ENCODE data around the gene GPR156. TPM values are rescaled to one million over a fixed set of nuclear protein-coding genes. Genes with fewer than 3 reads are reported as not detected.

Gene GPR156
- total and polyA plus RNA-seq, 9 of the 15 experiments (the other 6 are each of a cell fraction or from before 2014, with no cell fraction given) = 0.07 to 0.14 (median 0.12) TPM; not detected in 5

GRCh38 chr3:120174811-120175539 is 110.0 kb downstream of the GPR156 start:
- POLR2A ChIA-PET = no interaction called here
- no peaks in the 10 kb centered on the region for H3K9me1 ChIP-seq (ENCODE audit: control insufficient read depth, insufficient read depth, low read length)
- in situ Hi-C loops (cut with MboI) = no loop called here

More at GRCh38 chr3:120174811-120175539, 110.0 kb downstream of the GPR156 start:
- WGBS (ENCODE audit: insufficient coverage, low coverage, missing lambda C conversion rate) = 0% methylated on average over 2 of the region's 3 CpGs
- Histone ChIP-seq H3K4me1 (replicated peaks in 1 of 2; ENCODE audit: control insufficient read depth in 2 of 2, insufficient read depth in 2 of 2, low read length in 2 of 2) (no peaks in the 10 kb centered on the region), H3K27ac (ENCODE audit: extremely low read depth, low read depth, low read length) (no peak overlapping the region), H2AFZ (ENCODE audit: low read depth, low read length) (no peak overlapping the region), H3K27me3 (ENCODE audit: control insufficient read depth in 2 of 2, insufficient read depth in 2 of 2, low read length in 2 of 2) (peaks cover 0 to 14% of the 10 kb centered on the region in 2 experiments; a peak in 3 of 5 replicates), H4K20me1 (replicated peaks; ENCODE audit: control insufficient read depth, insufficient read depth, low read length) (no peaks in the 10 kb centered on the region), H3K4me3 (no peak overlapping the region), H3K4me2 (ENCODE audit: insufficient read depth, low read length) (no peak overlapping the region), H3K9me3 (replicated peaks; ENCODE audit: control insufficient read depth, insufficient read depth, low read depth, low read length) (no peaks in the 10 kb centered on the region), H3K36me3 (ENCODE audit: control insufficient read depth, insufficient read depth, low read length) (no peaks in the 10 kb centered on the region), H3K79me2 (ENCODE audit: control insufficient read depth, insufficient read depth, low read length) (no peaks in the 10 kb centered on the region), H3K9ac (ENCODE audit: insufficient read depth in 1 of 2, low read depth in 2 of 2, low read length in 2 of 2) (no peak overlapping the region)
- DNase-seq (ENCODE audit: extremely low read depth in 1 of 4, low spot score in 3 of 4) = no peak
- ATAC-seq = no peak
- CTCF ChIA-PET (ENCODE audit: low intra/inter-chr PET ratio) = no interaction called here
- BruUV-seq (replicated peaks) = no TSS peak
- no peak for FAIRE-seq
- TF ChIP-seq FOXJ3 (CRISPR knock-in tag; IDR thresholded peaks at IDR 0.05) = no peak
- no peak for TF ChIP-seq GTF2A2 (tag; IDR thresholded peaks at IDR 0.05)
- TF ChIP-seq HDAC8 (tag; IDR thresholded peaks at IDR 0.05) = no peak
- TF ChIP-seq CHD1 (IDR thresholded peaks at IDR 0.05; ENCODE audit: low read length) = no peak
- TF ChIP-seq XRCC3 (IDR thresholded peaks at IDR 0.05) = no peak
- no peak for TF ChIP-seq SP1 (CRISPR knock-in tag; IDR thresholded peaks at IDR 0.05)
- no peak for TF ChIP-seq DLX4 (CRISPR knock-in tag; IDR thresholded peaks at IDR 0.05)
- TF ChIP-seq BCOR (IDR thresholded peaks at IDR 0.05) = no peak
- TF ChIP-seq, protein P1, sequence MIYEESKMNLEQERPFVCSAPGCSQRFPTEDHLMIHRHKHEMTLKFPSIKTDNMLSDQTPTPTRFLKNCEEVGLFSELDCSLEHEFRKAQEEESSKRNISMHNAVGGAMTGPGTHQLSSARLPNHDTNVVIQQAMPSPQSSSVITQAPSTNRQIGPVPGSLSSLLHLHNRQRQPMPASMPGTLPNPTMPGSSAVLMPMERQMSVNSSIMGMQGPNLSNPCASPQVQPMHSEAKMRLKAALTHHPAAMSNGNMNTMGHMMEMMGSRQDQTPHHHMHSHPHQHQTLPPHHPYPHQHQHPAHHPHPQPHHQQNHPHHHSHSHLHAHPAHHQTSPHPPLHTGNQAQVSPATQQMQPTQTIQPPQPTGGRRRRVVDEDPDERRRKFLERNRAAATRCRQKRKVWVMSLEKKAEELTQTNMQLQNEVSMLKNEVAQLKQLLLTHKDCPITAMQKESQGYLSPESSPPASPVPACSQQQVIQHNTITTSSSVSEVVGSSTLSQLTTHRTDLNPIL (CRISPR knock-in tag; IDR thresholded peaks at IDR 0.05) = no peak
- no peak for TF ChIP-seq ZNF280A (IDR thresholded peaks at IDR 0.05; ENCODE audit: low read depth, partially characterized antibody)
- no peak for TF ChIP-seq ZNF24 (IDR thresholded peaks at IDR 0.05)
- no peak for TF ChIP-seq ZNF696 (CRISPR knock-in tag; conservative IDR thresholded peaks at IDR 0.05)
- TF ChIP-seq, protein P2, sequence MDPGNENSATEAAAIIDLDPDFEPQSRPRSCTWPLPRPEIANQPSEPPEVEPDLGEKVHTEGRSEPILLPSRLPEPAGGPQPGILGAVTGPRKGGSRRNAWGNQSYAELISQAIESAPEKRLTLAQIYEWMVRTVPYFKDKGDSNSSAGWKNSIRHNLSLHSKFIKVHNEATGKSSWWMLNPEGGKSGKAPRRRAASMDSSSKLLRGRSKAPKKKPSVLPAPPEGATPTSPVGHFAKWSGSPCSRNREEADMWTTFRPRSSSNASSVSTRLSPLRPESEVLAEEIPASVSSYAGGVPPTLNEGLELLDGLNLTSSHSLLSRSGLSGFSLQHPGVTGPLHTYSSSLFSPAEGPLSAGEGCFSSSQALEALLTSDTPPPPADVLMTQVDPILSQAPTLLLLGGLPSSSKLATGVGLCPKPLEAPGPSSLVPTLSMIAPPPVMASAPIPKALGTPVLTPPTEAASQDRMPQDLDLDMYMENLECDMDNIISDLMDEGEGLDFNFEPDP (CRISPR knock-in tag; IDR thresholded peaks at IDR 0.05) = no peak
- TF ChIP-seq POLR2B (IDR thresholded peaks at IDR 0.05; ENCODE audit: low read depth, partially characterized antibody) = no peak
- no peak for TF ChIP-seq POLR3A (IDR thresholded peaks at IDR 0.05; ENCODE audit: borderline replicate concordance, extremely low read depth, insufficient read depth, insufficient read length)
- TF ChIP-seq ZNF507 (tag; conservative IDR thresholded peaks at IDR 0.05) = no peak
- intact Hi-C loops (cut with micrococcal nuclease) = no loop called here

All from K562 (cell line).